Kidney (tissue), 14 donors: ENCODE measurements around the gene DYNC1H1. TPM values are rescaled to one million over a fixed set of nuclear protein-coding genes. Genes with fewer than 3 reads are reported as not detected.

Experiments
- DNase-seq, 5 donors: peaks; one replicate each; pipeline ENCODE4 v3.0.0-alpha.2; 2013 to 2020
- FAIRE-seq: peaks from 2 replicates; lab custom pipeline; 2012; peaks lifted over from hg19 to GRCh38; lab: Jason Lieb, UNC
- H3K27ac ChIP-seq, 2 donors: one replicate each; pipeline ENCODE4 v1.7.0; 2013; ENCODE audit warnings: low read depth in 2 of 2, low read length in 2 of 2, inconsistent platforms in 1 of 2
- H3K27me3 ChIP-seq: one replicate; pipeline ENCODE4 v1.7.1; 2013; ENCODE audit warnings: low read length, inconsistent platforms; ENCODE audit not compliant: control insufficient read depth, insufficient read depth
- H3K36me3 ChIP-seq, 3 donors: one replicate each; pipeline versions ENCODE4 v1.7.0 to v1.7.1; 2013; ENCODE audit warnings: low read length in 3 of 3, control low read depth in 1 of 3, inconsistent platforms in 1 of 3; ENCODE audit not compliant: insufficient read depth in 3 of 3, control insufficient read depth in 2 of 3
- H3K4me1 ChIP-seq, 3 donors: one replicate each; pipeline versions ENCODE4 v1.7.0 to v1.7.1; 2013; ENCODE audit warnings: low read length in 3 of 3, inconsistent platforms in 1 of 3, low read depth in 1 of 3; ENCODE audit not compliant: control insufficient read depth in 2 of 3, insufficient read depth in 2 of 3
- H3K4me3 ChIP-seq, 3 donors: one replicate each; pipeline versions ENCODE4 v1.7.0 to v1.8.1; 2013; ENCODE audit warnings: low read length in 3 of 3, control low read depth in 1 of 3, inconsistent platforms in 1 of 3
- H3K9ac ChIP-seq, 3 donors: one replicate each; pipeline versions ENCODE4 v1.7.0 to v1.7.1; 2013; ENCODE audit warnings: low read length in 3 of 3, control low read depth in 1 of 3, inconsistent platforms in 1 of 3
- H3K9me3 ChIP-seq, 3 donors: one replicate each; pipeline versions ENCODE4 v1.7.0 to v1.7.1; 2013; ENCODE audit warnings: low read length in 3 of 3, control low read depth in 1 of 3, inconsistent platforms in 1 of 3; ENCODE audit not compliant: control insufficient read depth in 2 of 3, insufficient read depth in 1 of 3
- CTCF ChIP-seq: IDR thresholded peaks from 3 replicates; pipeline ENCODE4 v1.5.1; 2012; ENCODE audit warnings: mild to moderate bottlenecking, moderate library complexity, borderline replicate concordance; ENCODE audit not compliant: insufficient read depth; ENCODE audit errors: extremely low read depth
- intact Hi-C: fragments of 100-400 bp; cut with DNase I; formaldehyde crosslinking; loops from one replicate; pipeline ENCODE4 v1.11.1; 2022
- polyA plus RNA-seq: library from polyadenylated mRNA; stranded (reverse); fragments of 350-450 nt; fragmentation: Illumina TruSeq; extraction: RNeasy Lipid Tissue Mini Kit (QIAGEN cat#74804); gene quantifications from one replicate; pipeline ENCODE4 v1.2.3, GENCODE V29; 2014; ENCODE audit warnings: low read depth, low replicate concordance; ENCODE audit not compliant: insufficient read depth
- total RNA-seq: library from RNA; stranded (reverse); fragmentation: NEBNext Ultra II Directional; extraction: Animal tissue kit (Norgen Biotek cat#: 25700); gene quantifications from one replicate; pipeline ENCODE4 v1.2.1, GENCODE V29; 2021
- donor health status: control.
- donor health status: control.
- donor health status: control.
- donor health status: control.
- donor health status: control.
- donor health status: DM: yes; HTN: yes; CAD: no.
- donor health status: Normal renal cell carcinoma (clear cell type).

Gene DYNC1H1
- total and polyA plus RNA-seq, 2 donors from 2014 or later, result 132 to 390 TPM

DNA sequence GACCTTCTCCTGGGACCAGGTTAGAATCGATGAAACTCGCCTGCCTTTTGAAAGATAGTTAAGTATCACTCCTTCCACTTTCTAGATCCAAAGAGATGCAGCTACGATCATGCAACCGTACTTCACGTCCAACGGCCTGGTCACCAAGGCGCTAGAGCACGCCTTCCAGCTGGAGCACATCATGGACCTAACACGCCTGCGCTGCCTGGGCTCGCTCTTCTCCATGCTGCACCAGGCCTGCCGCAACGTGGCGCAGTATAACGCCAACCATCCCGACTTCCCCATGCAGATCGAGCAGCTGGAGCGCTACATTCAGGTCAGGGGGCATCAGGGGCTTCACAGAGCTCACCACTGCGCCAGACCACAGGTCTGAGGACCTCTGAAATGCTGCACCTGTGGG lies 51.4 kb downstream of the DYNC1H1 start:
- Histone ChIP-seq H3K4me1 (no peaks in the 10 kb centered on the region), H3K4me3 (no peak overlapping the region), H3K9ac (no peak overlapping the region), H3K36me3 (peaks cover 20 to 91% (median 80%) of the 10 kb centered on the region in 3 donors), H3K27ac (no peak overlapping the region), H3K9me3 (no peaks in the 10 kb centered on the region), H3K27me3 (no peaks in the 10 kb centered on the region)
- FAIRE-seq, result no peak
- no peak for TF ChIP-seq CTCF
- no peak for DNase-seq
- intact Hi-C loops, result no loop called here

- H3K4me1 ChIP-seq, result no peaks in the 10 kb centered on the region
Observed at GRCh38 chr14:102016420-102017090, 52.2 kb downstream of the DYNC1H1 start.

GRCh38 chr14:102018251-102018650 lies 53.9 kb downstream of the DYNC1H1 start:
- Histone ChIP-seq H3K9ac (no peak overlapping the region), H3K27ac (no peak overlapping the region), H3K9me3 (no peaks in the 10 kb centered on the region), H3K36me3 (peaks cover 18 to 83% (median 67%) of the 10 kb centered on the region in 3 donors), H3K4me3 (no peak overlapping the region), H3K27me3 (no peaks in the 10 kb centered on the region), H3K4me1 (no peaks in the 10 kb centered on the region)
- FAIRE-seq, result no peak
- intact Hi-C loops, result no loop called here
- TF ChIP-seq CTCF, result no peak
- peak in 1 of 5 donors; percentile 46 for DNase-seq

More at GRCh38 chr14:102016420-102017090, 52.2 kb downstream of the DYNC1H1 start:
- no peak for TF ChIP-seq CTCF
- intact Hi-C loops, result no loop called here
- no peak for FAIRE-seq
- peak in 1 of 5 donors; percentile 66 for DNase-seq
- no peaks in the 10 kb centered on the region for H3K9me3 ChIP-seq
- peaks cover 19 to 90% (median 74%) of the 10 kb centered on the region in 3 donors for H3K36me3 ChIP-seq
- no peak overlapping the region for H3K9ac ChIP-seq
- no peaks in the 10 kb centered on the region for H3K27me3 ChIP-seq
- H3K27ac ChIP-seq, result no peak overlapping the region
- H3K4me3 ChIP-seq, result no peak overlapping the region
